H9 (cell line): ENCODE results near the gene CAPN3. TPM values are rescaled to one million over a fixed set of nuclear protein-coding genes. Genes with fewer than 3 reads are reported as not detected.

Experiments
- DNase-seq: peaks from one replicate; pipeline ENCODE4 v3.0.0-alpha.2; 2017
- H2AFZ ChIP-seq: one replicate; pipeline ENCODE4 v1.6.1; 2013; ENCODE audit warnings: mild to moderate bottlenecking, low read length, control low read depth, moderate library complexity
- H2AK5ac ChIP-seq: 2 replicates; pipeline ENCODE4 v1.6.1; 2013; ENCODE audit warnings: low read length, control low read depth, mixed read lengths; ENCODE audit not compliant: insufficient read length
- H2BK120ac ChIP-seq: one replicate; pipeline ENCODE4 v1.6.1; 2013; ENCODE audit warnings: low read depth, mild to moderate bottlenecking, low read length, control low read depth, inconsistent platforms; ENCODE audit not compliant: poor library complexity, severe bottlenecking
- H2BK12ac ChIP-seq: 2 replicates; pipeline ENCODE4 v1.6.1; 2013; ENCODE audit warnings: low read length, control low read depth, mixed read lengths, low read depth; ENCODE audit not compliant: insufficient read length
- H2BK15ac ChIP-seq: 2 replicates; pipeline ENCODE4 v1.6.1; 2013; ENCODE audit warnings: low read depth, low read length, control low read depth
- H2BK20ac ChIP-seq: one replicate; pipeline ENCODE4 v1.6.1; 2013; ENCODE audit warnings: low read depth, mild to moderate bottlenecking, low read length, control low read depth, inconsistent platforms; ENCODE audit not compliant: poor library complexity, severe bottlenecking
- H2BK5ac ChIP-seq: 2 replicates; pipeline ENCODE4 v1.6.1; 2013; ENCODE audit warnings: low read length, control low read depth, mixed read lengths; ENCODE audit not compliant: insufficient read length
- H3K14ac ChIP-seq: 2 replicates; pipeline ENCODE4 v1.6.1; 2013; ENCODE audit warnings: low read length, control low read depth; ENCODE audit not compliant: insufficient read depth
- H3K18ac ChIP-seq: 2 replicates; pipeline ENCODE4 v1.6.1; 2013; ENCODE audit warnings: low read depth, mild to moderate bottlenecking, mixed read lengths, low read length, control low read depth; ENCODE audit not compliant: insufficient read length
- H3K23ac ChIP-seq: 2 replicates; pipeline ENCODE4 v1.6.1; 2013; ENCODE audit warnings: low read length, control low read depth, mixed read lengths, low read depth; ENCODE audit not compliant: insufficient read length
- H3K23me2 ChIP-seq: 2 replicates; pipeline ENCODE4 v1.6.1; 2013; ENCODE audit warnings: low read depth, mild to moderate bottlenecking, mixed read lengths, low read length, control low read depth; ENCODE audit not compliant: insufficient read length, poor library complexity, severe bottlenecking
- H3K27ac ChIP-seq: 2 replicates; pipeline ENCODE4 v1.5.1; 2013; ENCODE audit warnings: low read length, control low read depth, mixed read lengths, low read depth; ENCODE audit not compliant: insufficient read length
- H3K27me3 ChIP-seq: 2 replicates; pipeline ENCODE4 v1.6.1; 2013; ENCODE audit warnings: low read length, control low read depth, inconsistent platforms; ENCODE audit not compliant: insufficient read depth
- H3K4ac ChIP-seq: 2 replicates; pipeline ENCODE4 v1.6.1; 2013; ENCODE audit warnings: low read depth, mild to moderate bottlenecking, control low read depth, inconsistent platforms, low read length, moderate library complexity
- H3K4me1 ChIP-seq: 2 replicates; pipeline ENCODE4 v1.6.1; 2013; ENCODE audit warnings: low read length, control low read depth, inconsistent platforms; ENCODE audit not compliant: insufficient read depth
- H3K4me2 ChIP-seq: 2 replicates; pipeline ENCODE4 v1.6.1; 2013; ENCODE audit warnings: low read length, control low read depth, mixed read lengths; ENCODE audit not compliant: insufficient read length, insufficient read depth
- H3K56ac ChIP-seq: 2 replicates; pipeline ENCODE4 v1.6.1; 2013; ENCODE audit warnings: low read depth, mild to moderate bottlenecking, mixed read lengths, low read length, control low read depth; ENCODE audit not compliant: insufficient read length
- H3K79me1 ChIP-seq: 2 replicates; pipeline ENCODE4 v1.6.1; 2013; ENCODE audit warnings: low read depth, mild to moderate bottlenecking, moderate library complexity, low read length, control low read depth, inconsistent platforms; ENCODE audit not compliant: insufficient read depth, poor library complexity, severe bottlenecking
- H3K79me2 ChIP-seq: 2 replicates; pipeline ENCODE4 v1.6.1; 2013; ENCODE audit warnings: low read length, control low read depth, inconsistent platforms; ENCODE audit not compliant: insufficient read depth
- H3K9ac ChIP-seq: 2 replicates; pipeline ENCODE4 v1.6.1; 2013; ENCODE audit warnings: low read length, control low read depth, mixed read lengths; ENCODE audit not compliant: insufficient read length; ENCODE audit errors: extremely low read depth
- H3K9me3 ChIP-seq: one replicate; pipeline ENCODE4 v1.6.1; 2013; ENCODE audit warnings: low read depth, low read length, inconsistent platforms; ENCODE audit not compliant: control insufficient read depth
- H3T11ph ChIP-seq: one replicate; pipeline ENCODE4 v1.6.1; 2013; ENCODE audit warnings: mild to moderate bottlenecking, low read length, control low read depth, inconsistent platforms
- H4K20me1 ChIP-seq: one replicate; pipeline ENCODE4 v1.6.1; 2013; ENCODE audit not compliant: control insufficient read depth, insufficient read length, insufficient read depth
- H4K5ac ChIP-seq: 2 replicates; pipeline ENCODE4 v1.6.1; 2013; ENCODE audit warnings: low read depth, mild to moderate bottlenecking, mixed read lengths, low read length, control low read depth; ENCODE audit not compliant: insufficient read length
- H4K8ac ChIP-seq: replicated peaks from 2 replicates; pipeline ENCODE4 v1.6.1; 2013; ENCODE audit warnings: low read length, control low read depth, mixed read lengths, low read depth; ENCODE audit not compliant: insufficient read length
- H4K91ac ChIP-seq: 2 replicates; pipeline ENCODE4 v1.6.1; 2013; ENCODE audit warnings: low read depth, mild to moderate bottlenecking, moderate library complexity, mixed read lengths, low read length, control low read depth; ENCODE audit not compliant: insufficient read length
- H3K27ac Mint-ChIP-seq, 3 experiments: 2 replicates in 2 of 3; 3 replicates in 1 of 3; pipeline ENCODE4 v1.8.0; 2020 to 2021; ENCODE audit warnings: mixed read lengths in 3 of 3, mild to moderate bottlenecking in 1 of 3, moderate library complexity in 1 of 3
- H3K27me3 Mint-ChIP-seq: 2 replicates; pipeline ENCODE4 v1.8.0; 2021; ENCODE audit warnings: low read depth, mild to moderate bottlenecking, moderate library complexity, mixed read lengths
- H3K36me3 Mint-ChIP-seq, 3 experiments: 2 replicates in 2 of 3; 3 replicates in 1 of 3; pipeline ENCODE4 v1.8.0; 2020 to 2021; ENCODE audit warnings: low read depth in 3 of 3, mixed read lengths in 3 of 3; ENCODE audit not compliant: insufficient read depth in 1 of 3
- H3K4me1 Mint-ChIP-seq, 2 experiments: 2 replicates each; pipeline ENCODE4 v1.8.0; 2020; ENCODE audit warnings: mixed read lengths in 2 of 2
- H3K4me3 Mint-ChIP-seq, 2 experiments: 2 replicates in 1 of 2; 3 replicates in 1 of 2; pipeline ENCODE4 v1.8.0; 2020 to 2021; ENCODE audit warnings: mild to moderate bottlenecking in 2 of 2, mixed read lengths in 2 of 2, moderate library complexity in 1 of 2
- H3K9me3 Mint-ChIP-seq, 2 experiments: 2 replicates in 1 of 2; 3 replicates in 1 of 2; pipeline ENCODE4 v1.8.0; 2020; ENCODE audit warnings: mild to moderate bottlenecking in 2 of 2, mixed read lengths in 2 of 2, moderate library complexity in 1 of 2
- WGBS: extraction: QIAGEN DNeasy Blood & Tissue Kit; methylation state at CpG from one replicate; pipeline ENCODE4 v1.1.7; 2013; ENCODE audit warnings: missing lambda C conversion rate, low lambda C conversion rate, mixed read lengths; ENCODE audit not compliant: insufficient read length; ENCODE audit errors: extremely low coverage; 5-methylcytosine and 5-hydroxymethylcytosine counted together
- total RNA-seq: library from RNA; stranded (reverse); gene quantifications from 2 replicates; pipeline ENCODE4 v1.2.1, GENCODE V29; 2021
- TF ChIP-seq, protein P1 (sequence below): fragments of 200-600 bp; sonication (generic); conservative IDR thresholded peaks from 3 replicates; pipeline ENCODE4 v1.8.0; 2021; ENCODE audit warnings: antibody characterized with exemption, mild to moderate bottlenecking

The CAPN3 gene
- total RNA-seq, 1 experiment from 2014 or later, result 0.31 TPM

DNA sequence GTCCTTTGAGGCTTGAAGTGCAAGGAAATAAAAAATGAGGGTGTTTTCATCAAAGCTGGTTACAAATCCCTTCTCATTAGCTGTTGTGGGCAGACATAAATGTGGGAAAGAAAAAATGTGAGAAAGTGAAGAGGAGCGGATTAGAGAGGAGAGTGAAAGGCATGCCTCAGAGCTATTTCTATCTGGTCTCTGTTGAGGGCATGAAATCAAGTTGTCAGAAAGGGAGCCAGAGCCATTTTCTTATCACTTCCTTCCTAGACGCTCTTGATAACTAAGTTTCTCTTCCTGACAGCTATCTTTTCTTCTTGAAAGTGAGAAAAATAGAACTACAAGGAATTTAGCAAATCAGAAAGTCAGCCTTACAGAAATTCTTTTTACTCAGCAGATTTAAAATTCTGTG, 20.8 kb upstream of the CAPN3 start:
- Mint-ChIP-seq H3K27me3 (no peaks in the 10 kb centered on the region), H3K4me3 (no peak overlapping the region), H3K9me3 (peaks cover 9 to 17% of the 10 kb centered on the region in 2 experiments), H3K27ac (no peak overlapping the region), H3K4me1 (0 out of 4 replicates have a peak, but pooled peaks cover 0 to 2% of the 10 kb centered on the region in 2 experiments), H3K36me3 (peaks cover 7 to 19% (median 11%) of the 10 kb centered on the region in 3 experiments)
- no peaks in the 10 kb centered on the region for H3K79me2 ChIP-seq
- no peak for DNase-seq
- TF ChIP-seq, protein P1, sequence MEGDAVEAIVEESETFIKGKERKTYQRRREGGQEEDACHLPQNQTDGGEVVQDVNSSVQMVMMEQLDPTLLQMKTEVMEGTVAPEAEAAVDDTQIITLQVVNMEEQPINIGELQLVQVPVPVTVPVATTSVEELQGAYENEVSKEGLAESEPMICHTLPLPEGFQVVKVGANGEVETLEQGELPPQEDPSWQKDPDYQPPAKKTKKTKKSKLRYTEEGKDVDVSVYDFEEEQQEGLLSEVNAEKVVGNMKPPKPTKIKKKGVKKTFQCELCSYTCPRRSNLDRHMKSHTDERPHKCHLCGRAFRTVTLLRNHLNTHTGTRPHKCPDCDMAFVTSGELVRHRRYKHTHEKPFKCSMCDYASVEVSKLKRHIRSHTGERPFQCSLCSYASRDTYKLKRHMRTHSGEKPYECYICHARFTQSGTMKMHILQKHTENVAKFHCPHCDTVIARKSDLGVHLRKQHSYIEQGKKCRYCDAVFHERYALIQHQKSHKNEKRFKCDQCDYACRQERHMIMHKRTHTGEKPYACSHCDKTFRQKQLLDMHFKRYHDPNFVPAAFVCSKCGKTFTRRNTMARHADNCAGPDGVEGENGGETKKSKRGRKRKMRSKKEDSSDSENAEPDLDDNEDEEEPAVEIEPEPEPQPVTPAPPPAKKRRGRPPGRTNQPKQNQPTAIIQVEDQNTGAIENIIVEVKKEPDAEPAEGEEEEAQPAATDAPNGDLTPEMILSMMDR, result no peak
- H4K20me1 ChIP-seq, result no peaks in the 10 kb centered on the region
- H4K8ac ChIP-seq, result no peak overlapping the region
- no peak overlapping the region for H3K18ac ChIP-seq
- H2BK20ac ChIP-seq, result no peak overlapping the region
- no peak overlapping the region for H4K91ac ChIP-seq
- no peak overlapping the region for H2AK5ac ChIP-seq
- no peak overlapping the region for H3K23ac ChIP-seq
- no peak overlapping the region for H3K27ac ChIP-seq
- H3K23me2 ChIP-seq, result no peaks in the 10 kb centered on the region
- no peak overlapping the region for H2AFZ ChIP-seq
- no peaks in the 10 kb centered on the region for H3K4me1 ChIP-seq
- no peak overlapping the region for H3T11ph ChIP-seq
- no peak overlapping the region for H4K5ac ChIP-seq
- no peak overlapping the region for H2BK5ac ChIP-seq
- H3K27me3 ChIP-seq, result no peaks in the 10 kb centered on the region
- H2BK120ac ChIP-seq, result no peak overlapping the region
- H3K4ac ChIP-seq, result no peak overlapping the region
- H3K4me2 ChIP-seq, result no peak overlapping the region
- no peak overlapping the region for H2BK12ac ChIP-seq
- no peaks in the 10 kb centered on the region for H3K79me1 ChIP-seq
- H3K9me3 ChIP-seq, result no peaks in the 10 kb centered on the region
- WGBS, result no CpG with 5 or more reads among the region's 2 CpGs
- no peak overlapping the region for H3K14ac ChIP-seq
- no peak overlapping the region for H2BK15ac ChIP-seq
- H3K56ac ChIP-seq, result no peak overlapping the region
- no peak overlapping the region for H3K9ac ChIP-seq
